HG03457 (cell line): Measurements from ENCODE around the gene NAGK.
"Not testable (repeated sequence)": the region's sequence is repeated elsewhere in the genome, so short reads cannot be mapped to it uniquely, and the experiment has no call there.

Experiments
- ATAC-seq: cut with Tn5 transposase; IDR thresholded peaks from one replicate; pipeline ENCODE4 v1.9.1; 2021; ENCODE audit warnings: moderate number of reproducible peaks; ENCODE audit not compliant: unreplicated experiment

The NAGK gene

DNA sequence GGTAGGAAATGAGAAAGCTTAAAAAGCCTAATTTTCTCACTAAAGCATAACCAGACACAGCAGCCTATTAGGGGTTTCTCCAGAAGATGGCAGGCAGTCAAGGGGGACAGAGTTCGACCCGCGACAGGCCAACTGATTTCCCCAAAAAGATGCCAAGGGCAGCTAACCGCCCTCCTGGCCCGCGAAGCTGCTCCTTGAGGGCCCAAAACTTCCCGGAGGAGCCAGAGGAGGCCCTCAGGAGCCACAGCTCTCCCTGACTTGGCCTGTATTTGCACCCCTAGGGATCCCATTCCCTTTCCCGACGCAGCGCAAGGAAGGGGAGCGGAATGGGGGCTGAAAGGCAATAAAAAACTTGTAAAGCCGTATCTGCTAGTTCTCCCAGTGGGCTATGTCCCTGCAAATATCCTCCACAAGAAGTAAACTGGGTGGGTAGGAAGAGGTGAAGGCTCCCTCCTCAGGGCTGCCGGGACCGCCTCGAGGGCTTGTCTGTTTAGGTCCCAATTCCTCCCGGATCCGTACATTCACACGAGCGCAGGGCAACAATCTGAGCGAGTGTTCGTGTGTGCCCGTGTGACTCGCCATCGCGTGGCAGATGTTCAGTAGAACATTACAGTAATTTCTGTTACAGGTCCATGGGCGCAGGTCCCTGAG is 756 bp upstream of the NAGK start:
- ATAC-seq, result no peak

DNA sequence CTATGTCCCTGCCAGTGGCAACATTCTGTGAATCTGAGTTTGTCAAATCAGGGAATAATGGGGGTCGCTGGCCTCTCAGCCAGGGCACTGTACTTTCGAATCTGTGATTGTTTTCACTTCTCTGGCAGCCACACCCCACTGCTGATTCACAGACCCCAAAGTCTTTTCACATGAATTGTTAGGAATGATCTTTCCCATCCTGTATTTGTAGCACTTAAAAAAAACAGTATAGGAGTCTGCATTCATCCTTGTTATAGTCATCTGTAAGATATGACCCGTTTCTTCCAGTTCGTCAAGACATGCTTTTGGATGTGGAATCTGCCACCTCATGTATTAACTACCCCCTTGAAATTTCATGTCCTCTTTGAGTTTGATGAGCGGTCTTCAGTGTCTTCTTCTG is 928 bp downstream of the NAGK start:
- ATAC-seq, result no peak

- no peak for ATAC-seq
These were observed 2.0 kb downstream of the NAGK start for GRCh38 chr2:71070294-71071093.

DNA sequence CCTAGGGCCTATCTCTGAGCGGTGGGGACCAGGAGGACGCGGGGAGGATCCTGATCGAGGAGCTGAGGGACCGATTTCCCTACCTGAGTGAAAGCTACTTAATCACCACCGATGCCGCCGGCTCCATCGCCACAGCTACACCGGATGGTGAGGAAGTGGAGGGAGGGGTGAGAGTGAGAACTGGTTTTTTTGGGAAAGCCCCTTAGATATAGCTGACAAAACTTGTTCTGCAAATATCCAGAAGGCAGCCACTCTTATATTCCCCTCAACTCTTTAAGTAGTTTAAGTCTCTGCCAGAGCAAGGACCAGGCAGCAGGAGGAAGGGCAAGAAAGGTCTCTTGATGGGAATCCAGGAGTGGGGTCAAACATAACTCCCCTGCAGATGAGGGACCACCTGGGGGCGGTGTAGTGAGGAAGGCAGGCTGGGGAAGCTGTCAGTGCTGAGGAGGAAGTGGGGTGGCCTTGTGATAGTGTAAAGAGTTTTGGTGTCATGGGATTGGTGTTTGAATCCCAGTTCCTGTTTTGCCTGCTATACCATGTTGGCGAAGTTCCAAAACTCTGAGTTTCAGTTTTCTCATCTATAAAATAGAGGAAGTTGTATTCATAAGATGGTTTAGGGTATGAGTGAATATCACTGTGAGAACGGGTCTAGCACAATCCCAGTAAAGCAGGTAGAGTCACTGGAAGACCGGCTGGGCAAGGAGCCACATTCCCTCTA is 3.4 kb downstream of the NAGK start:
- ATAC-seq, result peak; percentile 30

DNA sequence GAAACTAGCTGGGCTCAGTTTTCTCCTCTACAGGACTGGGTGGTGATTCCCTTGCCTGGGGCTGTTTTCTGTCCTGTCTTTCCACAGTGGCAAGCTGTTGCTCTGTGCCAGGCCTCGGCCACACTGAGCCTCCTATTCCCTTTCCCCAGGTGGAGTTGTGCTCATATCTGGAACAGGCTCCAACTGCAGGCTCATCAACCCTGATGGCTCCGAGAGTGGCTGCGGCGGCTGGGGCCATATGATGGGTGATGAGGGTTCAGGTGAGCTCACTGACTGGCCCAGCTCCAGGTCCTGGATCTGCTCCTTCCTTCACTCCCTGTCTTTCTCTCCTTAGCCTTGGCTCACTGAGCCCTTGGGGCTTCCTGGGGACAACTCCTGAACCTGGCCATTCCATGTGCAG is 4.0 kb downstream of the NAGK start:
- no peak for ATAC-seq

DNA sequence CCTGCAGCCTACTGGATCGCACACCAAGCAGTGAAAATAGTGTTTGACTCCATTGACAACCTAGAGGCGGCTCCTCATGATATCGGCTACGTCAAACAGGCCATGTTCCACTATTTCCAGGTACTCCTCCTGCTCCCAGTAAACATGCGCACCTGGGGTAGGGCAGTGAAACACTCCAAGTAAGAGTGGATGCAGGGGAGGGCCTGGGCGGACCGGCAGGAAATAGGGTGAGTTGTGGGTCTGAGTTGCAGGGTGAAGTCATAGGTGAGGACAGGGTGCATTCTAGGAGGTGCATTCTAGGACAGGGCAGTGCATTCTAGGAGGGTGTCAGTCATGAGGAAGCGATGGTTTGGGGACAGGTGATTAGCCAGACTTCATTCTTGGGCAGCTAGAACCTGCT is 5.0 kb downstream of the NAGK start:
- no peak for ATAC-seq

- ATAC-seq, result no peak
These were observed 6.5 kb downstream of the NAGK start for GRCh38 chr2:71074893-71075395.

- no peak for ATAC-seq
These were observed 10.2 kb downstream of the NAGK start for GRCh38 chr2:71078624-71079023.

DNA sequence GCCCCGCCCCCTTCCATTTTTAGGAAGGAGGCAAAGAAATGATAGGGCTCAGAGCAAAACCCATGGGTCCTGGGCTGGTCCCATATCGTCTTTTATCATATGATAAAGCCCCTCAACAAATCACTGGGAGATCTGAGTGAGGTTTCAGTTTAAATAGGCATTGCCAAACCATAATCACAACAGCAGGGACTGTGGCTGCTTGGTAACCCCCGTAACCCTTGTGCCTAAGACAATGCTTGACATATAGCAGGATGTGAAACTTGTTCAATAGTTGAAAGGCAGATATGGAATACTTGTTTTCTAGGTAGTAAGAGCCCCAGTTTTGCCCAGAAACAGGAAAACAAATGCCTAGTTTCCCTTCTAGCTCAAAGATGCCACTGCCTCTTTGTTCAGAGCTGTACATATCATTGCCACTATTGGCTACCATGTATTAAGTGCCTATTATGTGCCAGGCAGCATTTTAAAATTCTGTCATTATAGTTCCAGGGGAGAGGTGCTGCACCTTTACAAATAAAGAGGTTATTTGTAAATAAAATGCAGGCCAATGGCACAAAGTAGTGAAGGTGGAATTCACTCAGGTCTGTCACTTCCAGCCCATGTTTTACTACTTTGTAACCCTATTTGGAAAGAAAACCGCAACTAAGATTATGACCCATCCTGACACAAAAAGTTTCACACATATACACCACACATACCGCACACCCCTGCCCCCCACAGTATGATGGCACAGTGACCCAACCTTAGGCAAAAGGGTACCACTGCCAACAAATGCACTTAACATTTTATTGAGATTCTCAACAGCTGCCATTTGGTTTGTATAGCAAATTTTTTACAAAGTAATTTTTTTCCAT is 14.2 kb downstream of the NAGK start:
- ATAC-seq, result no peak

DNA sequence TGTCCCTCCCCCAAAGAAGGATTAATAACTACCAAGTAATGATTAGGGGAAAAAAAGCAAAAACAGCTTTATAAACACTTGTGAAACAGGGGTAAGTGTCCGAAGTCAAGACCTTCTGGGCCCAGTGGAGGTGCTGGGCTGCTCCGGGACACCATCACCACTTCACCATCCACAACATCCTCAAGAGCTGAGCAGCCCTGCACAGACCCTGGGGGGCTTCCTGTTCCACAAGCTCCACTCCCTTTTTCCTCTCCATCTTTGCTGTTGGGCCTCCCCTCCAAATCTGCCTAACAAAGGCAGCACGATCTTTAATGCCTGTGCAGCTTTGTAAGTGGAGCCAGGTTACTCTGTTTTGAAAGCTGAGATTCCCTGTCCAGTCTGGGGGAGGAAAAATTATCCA is 14.8 kb downstream of the NAGK start:
- ATAC-seq, result not testable (repeated sequence)

DNA sequence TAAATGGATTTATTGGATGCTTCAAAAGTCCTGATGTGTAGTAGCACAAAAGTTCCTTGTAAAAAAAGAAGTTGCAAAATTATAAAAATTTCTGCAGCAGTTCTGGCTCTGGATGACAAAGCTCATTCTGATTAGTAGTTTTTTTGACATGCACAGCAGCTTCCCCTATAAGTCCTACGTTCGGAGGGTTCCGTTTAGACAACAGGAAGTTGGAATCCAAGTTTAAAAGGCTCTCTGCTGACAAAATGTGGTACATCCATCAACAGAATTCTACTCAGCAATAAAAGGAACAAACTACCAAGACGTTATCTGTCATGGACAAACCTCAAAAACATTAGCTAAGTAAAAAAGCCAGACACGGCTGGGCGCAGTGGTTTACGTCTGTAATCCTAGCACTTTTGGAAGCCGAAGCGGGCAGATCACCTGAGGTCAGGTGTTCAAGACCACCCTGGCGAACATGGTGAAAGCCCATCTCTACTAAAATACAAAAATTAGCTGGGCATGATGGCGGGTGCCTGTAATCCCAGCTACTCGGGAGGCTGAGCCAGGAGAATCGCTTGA is 15.4 kb downstream of the NAGK start:
- not testable (repeated sequence) for ATAC-seq

DNA sequence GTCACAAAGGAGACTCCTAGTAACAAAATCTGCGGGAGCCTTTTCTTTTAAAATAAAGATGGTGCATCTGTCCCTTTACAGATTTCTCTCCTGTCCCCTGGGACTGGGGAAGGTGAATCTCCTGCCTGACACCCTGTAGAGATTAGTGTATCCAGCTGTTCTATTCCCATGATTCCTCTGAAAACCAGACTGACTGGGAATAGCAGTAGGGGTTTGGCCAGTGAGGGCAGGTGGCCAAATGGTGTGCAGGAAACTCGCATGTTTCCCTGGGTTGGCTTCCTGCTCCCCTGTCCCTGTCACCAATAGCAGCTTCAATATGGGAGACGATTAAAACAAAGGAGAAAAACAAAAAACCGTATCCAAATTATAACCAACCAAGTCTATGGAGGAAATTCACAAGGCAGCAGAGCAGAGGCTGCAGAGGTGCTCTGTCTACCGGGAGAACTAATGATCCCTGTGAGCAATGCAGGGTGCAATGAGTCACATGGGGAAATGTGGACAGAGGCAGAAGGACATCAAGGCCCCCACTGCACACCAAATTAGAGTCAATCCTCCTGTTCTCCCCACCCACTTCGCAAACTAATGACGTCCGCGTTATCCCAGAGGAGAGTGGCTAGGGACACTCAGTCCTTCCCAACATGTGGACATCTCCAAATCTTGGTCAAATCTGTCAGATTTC is 17.0 kb downstream of the NAGK start:
- ATAC-seq, result not testable (repeated sequence)

DNA sequence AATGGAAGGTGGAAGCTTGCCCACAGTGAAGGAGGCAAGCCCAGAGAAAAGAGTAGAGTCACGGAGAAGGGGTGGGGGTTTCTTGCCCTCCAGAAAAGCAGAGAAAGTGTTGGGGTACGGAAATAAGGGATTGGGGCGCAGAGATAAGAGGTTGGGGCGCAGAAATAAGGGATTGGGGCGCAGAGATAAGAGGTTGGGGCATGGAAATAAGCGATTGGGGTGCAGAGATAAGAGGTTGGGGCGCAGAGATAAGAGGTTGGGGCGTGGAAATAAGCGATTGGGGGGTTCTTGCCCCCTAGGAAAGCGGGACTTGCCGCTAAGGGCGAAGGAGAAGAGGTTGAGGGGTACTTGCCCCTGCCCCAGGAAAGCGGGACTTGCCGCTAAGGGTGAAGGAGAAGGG is 21.0 kb downstream of the NAGK start:
- not testable (repeated sequence) for ATAC-seq

GRCh38 chr2:71091808-71092207 is 23.4 kb downstream of the NAGK start:
- not testable (repeated sequence) for ATAC-seq

GRCh38 chr2:71092491-71093260 is 24.2 kb downstream of the NAGK start:
- ATAC-seq, result not testable (repeated sequence)

DNA sequence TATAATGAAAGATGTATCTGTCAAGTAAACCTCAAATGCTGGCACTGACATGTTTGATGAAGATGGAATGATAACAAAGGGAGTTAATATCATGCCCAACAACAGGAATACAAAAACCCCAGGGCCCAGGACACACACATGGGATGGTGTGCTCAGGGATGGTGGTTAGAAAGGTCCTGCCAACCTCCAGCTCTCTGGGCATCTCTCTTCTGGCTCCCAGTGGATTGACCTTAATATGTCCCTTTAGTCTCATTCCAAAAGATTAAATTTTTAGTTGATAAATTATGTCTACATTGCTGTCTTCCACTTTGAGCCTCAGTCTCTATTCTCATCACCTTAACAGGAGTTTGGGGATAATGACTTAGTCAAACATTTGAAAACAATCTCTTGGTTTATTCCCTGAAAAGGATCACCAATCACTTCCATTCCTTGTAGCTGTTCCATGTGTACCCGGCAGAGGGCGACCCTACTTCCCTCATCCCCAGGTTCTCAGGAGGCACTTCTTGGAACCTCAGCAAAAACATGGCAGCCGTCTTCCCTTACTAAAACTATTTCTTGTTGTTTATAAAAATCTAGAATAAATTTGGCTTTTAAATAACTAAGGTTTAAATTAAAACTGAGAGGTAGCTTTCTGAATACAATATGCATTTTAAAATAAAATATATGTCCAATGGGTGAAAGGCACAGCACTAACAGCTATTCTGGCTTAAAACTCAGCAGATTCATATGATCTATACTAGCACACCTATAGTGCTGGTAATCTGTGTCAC is 31.9 kb downstream of the NAGK start:
- ATAC-seq, result no peak

GRCh38 chr2:71101656-71102055 is 33.2 kb downstream of the NAGK start:
- ATAC-seq, result no peak

GRCh38 chr2:71102981-71103681 is 34.7 kb downstream of the NAGK start:
- ATAC-seq, result no peak
